ENCODE results near the gene CEP128. TPM values are rescaled to one million over a fixed set of nuclear protein-coding genes. Genes with fewer than 3 reads are reported as not detected.

CEP128 gene
- total RNA-seq, 6 experiments from 2014 or later: 4.8 to 10.3 (median 8.8) TPM

- peaks cover 53% of the 10 kb centered on the region for H3K9me3 Mint-ChIP-seq
- DNase-seq: no peak
- peaks cover 58% of the 10 kb centered on the region for H3K36me3 Mint-ChIP-seq (ENCODE audit: low read depth)
- peaks cover 14% of the 10 kb centered on the region for H3K4me1 Mint-ChIP-seq (ENCODE audit: low read depth)
- H3K27ac Mint-ChIP-seq: no peak overlapping the region
- no peak overlapping the region for H3K4me3 Mint-ChIP-seq
- H3K27me3 Mint-ChIP-seq (ENCODE audit: insufficient read depth): no peaks in the 10 kb centered on the region; the same call in 1 of the 2 replicates
- no peak for TF ChIP-seq CTCF (IDR thresholded peaks at IDR 0.05)
Measured at GRCh38 chr14:80679273-80679672, 262.3 kb downstream of the CEP128 start.

GRCh38 chr14:80678436-80678835 lies 263.1 kb downstream of the CEP128 start:
- Mint-ChIP-seq H3K27me3 (ENCODE audit: insufficient read depth) (no peaks in the 10 kb centered on the region; the same call in 1 of the 2 replicates), H3K9me3 (peaks cover 46% of the 10 kb centered on the region), H3K27ac (no peak overlapping the region), H3K4me1 (ENCODE audit: low read depth) (peaks cover 14% of the 10 kb centered on the region), H3K36me3 (ENCODE audit: low read depth) (peaks cover 50% of the 10 kb centered on the region), H3K4me3 (no peak overlapping the region)
- TF ChIP-seq CTCF (IDR thresholded peaks at IDR 0.05): no peak
- DNase-seq: no peak

- peaks cover 62% of the 10 kb centered on the region for H3K4me1 Mint-ChIP-seq (ENCODE audit: low read depth)
- peaks cover 46% of the 10 kb centered on the region for H3K36me3 Mint-ChIP-seq (ENCODE audit: low read depth)
- DNase-seq: peak; percentile 70
- H3K4me3 Mint-ChIP-seq: peak overlapping the region; percentile 31
- H3K9me3 Mint-ChIP-seq: peaks cover 27% of the 10 kb centered on the region
- peak overlapping the region; percentile 73 for H3K27ac Mint-ChIP-seq
- TF ChIP-seq CTCF (IDR thresholded peaks at IDR 0.05): no peak
- no peaks in the 10 kb centered on the region for H3K27me3 Mint-ChIP-seq (ENCODE audit: insufficient read depth)
Measured at GRCh38 chr14:80669426-80669825, 272.1 kb downstream of the CEP128 start.

GRCh38 chr14:80664576-80664975 lies 277.0 kb downstream of the CEP128 start:
- Mint-ChIP-seq H3K9me3 (peaks cover 23% of the 10 kb centered on the region), H3K4me1 (ENCODE audit: low read depth) (peaks cover 53% of the 10 kb centered on the region), H3K36me3 (ENCODE audit: low read depth) (peaks cover 36% of the 10 kb centered on the region), H3K27me3 (ENCODE audit: insufficient read depth) (no peaks in the 10 kb centered on the region), H3K27ac (peak overlapping the region; percentile 52), H3K4me3 (peak overlapping the region; percentile 15; the same call in 1 of the 2 replicates)
- DNase-seq: peak; percentile 61
- no peak for TF ChIP-seq CTCF (IDR thresholded peaks at IDR 0.05)

- TF ChIP-seq CTCF (IDR thresholded peaks at IDR 0.05): no peak
- no peak overlapping the region for H3K27ac Mint-ChIP-seq
- H3K4me3 Mint-ChIP-seq: no peak overlapping the region
- H3K27me3 Mint-ChIP-seq (ENCODE audit: insufficient read depth): no peaks in the 10 kb centered on the region
- peaks cover 26% of the 10 kb centered on the region for H3K36me3 Mint-ChIP-seq (ENCODE audit: low read depth)
- no peak for DNase-seq
- H3K4me1 Mint-ChIP-seq (ENCODE audit: low read depth): peaks cover 43% of the 10 kb centered on the region
- peaks cover 13% of the 10 kb centered on the region for H3K9me3 Mint-ChIP-seq
Measured at GRCh38 chr14:80663541-80663940, 278.0 kb downstream of the CEP128 start.

GRCh38 chr14:80659783-80660182 lies 281.8 kb downstream of the CEP128 start:
- H3K4me3 Mint-ChIP-seq: no peak overlapping the region
- H3K36me3 Mint-ChIP-seq (ENCODE audit: low read depth): no peaks in the 10 kb centered on the region
- no peaks in the 10 kb centered on the region for H3K9me3 Mint-ChIP-seq
- no peak for DNase-seq
- TF ChIP-seq CTCF (IDR thresholded peaks at IDR 0.05): no peak
- H3K4me1 Mint-ChIP-seq (ENCODE audit: low read depth): peaks cover 16% of the 10 kb centered on the region
- H3K27me3 Mint-ChIP-seq (ENCODE audit: insufficient read depth): no peaks in the 10 kb centered on the region
- no peak overlapping the region for H3K27ac Mint-ChIP-seq

Measured in HFFc6 (cell line).